ENCODE measurements around the gene BNIP2.

The BNIP2 gene

DNA sequence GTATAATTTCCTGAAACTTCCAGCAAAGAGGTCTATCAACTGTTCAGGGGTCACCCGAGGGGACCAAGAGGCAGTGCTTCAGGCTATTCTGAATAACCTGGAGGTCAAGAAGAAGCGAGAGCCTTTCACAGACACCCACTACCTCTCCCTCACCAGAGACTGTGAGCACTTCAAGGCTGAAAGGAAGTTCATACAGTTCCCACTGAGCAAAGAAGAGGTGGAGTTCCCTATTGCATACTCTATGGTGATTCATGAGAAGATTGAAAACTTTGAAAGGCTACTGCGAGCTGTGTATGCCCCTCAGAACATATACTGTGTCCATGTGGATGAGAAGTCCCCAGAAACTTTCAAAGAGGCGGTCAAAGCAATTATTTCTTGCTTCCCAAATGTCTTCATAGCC is 70.7 kb downstream of the BNIP2 start:
- DNase-seq: no peak

DNA sequence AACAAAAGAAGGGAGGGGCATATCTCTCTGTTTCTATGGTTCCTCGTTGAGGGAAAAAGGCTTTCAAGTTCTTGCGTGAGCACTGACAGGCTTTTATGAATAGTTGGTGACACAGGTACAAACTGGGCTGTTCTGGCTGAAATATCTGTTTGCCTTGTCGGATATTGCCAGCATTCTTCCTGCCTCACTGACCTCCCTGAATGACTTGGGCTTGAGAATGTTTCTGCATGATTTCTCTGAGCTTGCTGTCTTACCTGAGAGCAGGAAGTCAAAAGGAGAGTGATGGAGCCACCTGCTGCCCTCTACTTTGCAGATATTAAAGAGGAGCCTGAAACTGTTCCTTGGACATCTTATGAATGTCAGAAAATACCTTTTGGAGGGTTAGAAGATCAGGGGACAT is 72.7 kb downstream of the BNIP2 start:
- DNase-seq: no peak

DNA sequence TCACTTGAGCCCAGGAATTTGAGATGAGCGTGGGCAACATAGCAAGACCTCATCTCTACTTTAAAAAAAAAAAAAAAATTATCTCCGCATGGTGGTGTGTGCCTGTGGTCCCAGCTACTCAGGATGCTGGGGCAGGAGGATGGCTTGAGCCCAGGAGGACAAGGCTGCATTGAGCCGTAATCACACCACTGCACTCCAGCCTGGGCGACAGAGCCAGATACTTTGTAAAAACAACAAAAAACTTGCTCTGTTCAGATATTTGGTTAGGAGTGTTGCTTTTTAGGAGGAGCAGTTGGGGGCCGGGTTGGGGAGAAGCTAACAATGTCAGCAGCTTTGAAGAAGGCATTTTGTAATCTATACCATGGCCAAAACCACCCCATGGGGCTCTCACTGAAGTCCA is 73.5 kb downstream of the BNIP2 start:
- no peak for DNase-seq

DNA sequence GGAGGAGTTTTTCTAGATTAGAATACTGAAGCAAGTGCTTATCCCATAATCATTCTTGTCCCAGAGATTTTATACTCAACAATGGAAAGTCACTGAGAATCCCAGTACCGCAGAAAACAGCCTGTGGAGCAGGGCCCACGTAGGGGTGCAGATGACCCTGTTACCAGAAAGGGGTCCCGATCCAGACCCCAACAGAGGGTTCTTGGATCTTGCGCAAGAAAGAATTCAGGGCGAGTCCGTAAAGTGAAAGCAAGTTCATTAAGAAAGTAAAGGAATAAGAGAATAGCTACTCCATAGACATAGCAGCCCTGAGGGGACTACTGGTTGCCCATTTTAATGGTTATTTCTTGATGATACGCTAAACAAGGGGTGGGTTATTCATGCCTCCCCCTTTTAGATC is 75.0 kb downstream of the BNIP2 start:
- no peak for DNase-seq

DNA sequence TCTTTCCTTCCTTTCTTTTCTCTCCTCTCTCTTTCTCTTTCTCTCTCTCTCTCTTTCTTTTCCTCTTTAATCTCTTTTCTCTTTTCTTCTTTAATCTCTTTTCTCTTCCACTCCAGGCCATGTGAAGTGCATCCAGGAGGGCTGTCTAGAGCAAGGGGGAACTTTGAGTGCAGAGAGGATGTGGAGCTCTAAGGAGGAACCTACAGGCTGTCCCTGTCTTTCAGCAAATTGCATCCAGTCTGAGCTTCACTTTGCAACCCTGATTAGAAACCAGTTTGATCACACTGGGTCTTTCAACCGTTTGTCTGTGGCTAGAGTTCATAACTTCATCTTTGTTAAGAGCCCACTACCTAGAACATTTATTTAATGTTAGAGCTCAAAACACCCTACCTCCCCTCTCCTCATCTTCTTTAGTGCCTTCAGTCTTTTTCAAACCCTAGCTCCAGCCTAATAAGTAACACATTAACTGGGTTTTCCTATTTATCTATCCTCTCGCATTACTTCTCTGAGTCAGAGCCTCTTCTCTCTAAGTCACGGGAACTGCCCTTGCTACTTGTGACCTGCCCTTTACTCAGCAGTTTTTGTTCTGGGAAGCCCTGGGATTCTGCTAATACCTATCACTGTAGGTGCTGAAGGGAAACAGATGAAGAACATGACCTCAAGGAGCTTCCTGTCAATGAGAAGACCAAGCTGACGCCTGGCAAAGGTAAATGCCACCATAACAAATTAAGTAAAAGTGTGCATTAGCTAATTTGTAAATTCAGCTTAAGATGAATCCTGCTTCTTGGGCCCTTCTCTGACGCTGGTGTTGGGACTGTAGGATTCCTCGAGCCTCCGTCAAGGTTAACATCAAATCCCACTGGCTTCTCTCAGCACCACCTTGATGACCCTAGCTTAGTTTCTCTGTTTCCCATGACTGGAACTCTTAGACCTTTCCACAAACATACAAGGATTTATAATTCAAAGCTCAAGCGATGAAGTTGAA is 77.6 kb downstream of the BNIP2 start, which contains the start of gene GCNT3:
Gene GCNT3, plus strand, starts transcription at position 508 of the 985 bp plus-strand sequence. CDS start 6,456 bp downstream, outside the sequence.
- DNase-seq: no peak

DNA sequence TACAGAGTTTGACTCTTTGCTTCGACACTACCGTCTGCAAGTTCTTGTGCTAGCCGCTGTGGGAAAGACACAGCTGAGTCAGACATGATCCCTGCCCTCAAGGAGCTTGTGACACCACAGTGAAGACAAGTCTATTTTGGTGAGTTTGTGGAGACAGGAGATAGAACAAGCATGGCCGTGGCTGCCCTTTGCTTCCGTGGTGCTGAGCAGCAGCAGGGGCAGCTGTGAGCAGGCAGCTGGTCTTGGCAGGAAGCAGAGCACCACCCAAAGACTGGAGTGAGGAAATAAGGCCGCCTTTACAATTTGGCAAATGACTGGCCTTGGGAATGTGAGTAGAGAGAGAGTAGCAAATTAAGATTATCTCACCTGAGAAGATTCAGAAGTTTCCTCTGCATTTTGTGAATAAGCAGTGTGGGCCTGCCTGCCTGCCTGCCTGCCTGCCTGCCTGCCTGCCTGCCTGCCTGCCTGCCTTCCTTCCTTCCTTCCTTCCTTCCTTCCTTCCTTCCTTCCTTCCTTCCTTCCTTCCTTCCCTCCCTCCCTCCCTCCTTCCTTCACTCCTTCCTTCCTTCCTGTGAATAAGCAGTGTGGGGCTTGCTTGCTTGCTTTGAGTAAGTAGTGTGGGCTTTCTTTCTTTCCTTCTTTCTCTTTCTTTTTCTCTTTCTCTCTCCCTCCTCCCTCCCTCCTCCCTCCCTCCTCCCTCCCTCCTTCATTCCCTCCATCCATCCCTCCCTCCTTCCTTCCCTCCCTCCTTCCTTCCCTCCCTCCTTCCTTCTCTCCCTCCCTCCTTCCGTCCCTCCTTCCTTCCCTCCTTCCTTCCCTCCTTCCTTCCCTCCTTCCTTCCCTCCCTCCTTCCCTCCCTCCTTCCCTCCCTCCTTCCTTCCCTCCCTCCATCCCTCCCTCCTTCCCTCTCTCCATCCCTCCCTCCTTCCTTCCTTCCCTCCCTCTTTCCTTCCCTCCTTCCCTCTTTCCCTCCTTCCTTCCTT is 79.1 kb downstream of the BNIP2 start:
- no peak for DNase-seq
